Measurements from ENCODE around the gene DENND5B.

GRCh38 chr12:31342286-31342685 is 248.7 kb downstream of the DENND5B start:
- TF ChIP-seq REST (IDR thresholded peaks at IDR 0.05) (no peak), CTCF (IDR thresholded peaks at IDR 0.05; ENCODE audit: low read depth, low read length, missing input control) (no peak), MAX (IDR thresholded peaks at IDR 0.05) (no peak), RAD21 (IDR thresholded peaks at IDR 0.05) (no peak), JUND (IDR thresholded peaks at IDR 0.05) (no peak), SP1 (IDR thresholded peaks at IDR 0.05) (no peak), EGR1 (IDR thresholded peaks at IDR 0.05; ENCODE audit: low read depth in 2 of 2) (no peak), ZBTB33 (IDR thresholded peaks at IDR 0.05) (no peak), TAF1 (conservative IDR thresholded peaks at IDR 0.05) (no peak), RXRA (IDR thresholded peaks at IDR 0.05) (no peak), ATF3 (IDR thresholded peaks at IDR 0.05) (no peak), HNF4A (conservative IDR thresholded peaks at IDR 0.05) (no peak), GABPA (IDR thresholded peaks at IDR 0.05 in 1 of 2, conservative IDR thresholded peaks at IDR 0.05 in 1 of 2) (no peak), YY1 (IDR thresholded peaks at IDR 0.05) (no peak)

Data from liver (tissue), 3 donors.